Renal cortical epithelial cell (primary cell): Measurements from ENCODE around the gene SORCS2. TPM values are rescaled to one million over a fixed set of nuclear protein-coding genes. Genes with fewer than 3 reads are reported as not detected.

ENCODE experiments used
- DNase-seq: peaks from one replicate; pipeline ENCODE4 v3.0.0-alpha.2; 2011; ENCODE audit warnings: low read depth
- total RNA-seq: library from RNA; depleted of rRNA; stranded (reverse); fragments of >200 nt; gene quantifications from 2 replicates; pipeline ENCODE4 v1.2.3, GENCODE V29; 2014

The SORCS2 gene
- total RNA-seq, 1 donor from 2014 or later, result 11.0 TPM

- no peak for DNase-seq
Measured at GRCh38 chr4:7507381-7507780, 315.0 kb downstream of the SORCS2 start.

GRCh38 chr4:7510066-7510465 is 317.7 kb downstream of the SORCS2 start:
- no peak for DNase-seq

GRCh38 chr4:7510538-7510937 is 318.2 kb downstream of the SORCS2 start:
- DNase-seq, result no peak

- no peak for DNase-seq
Measured at GRCh38 chr4:7511525-7511924, 319.2 kb downstream of the SORCS2 start.

- no peak for DNase-seq
Measured at GRCh38 chr4:7512428-7512827, 320.1 kb downstream of the SORCS2 start.

- DNase-seq, result no peak
Measured at GRCh38 chr4:7512946-7513345, 320.6 kb downstream of the SORCS2 start.

GRCh38 chr4:7513671-7514070 is 321.3 kb downstream of the SORCS2 start:
- DNase-seq, result no peak

GRCh38 chr4:7514281-7514680 is 321.9 kb downstream of the SORCS2 start:
- DNase-seq, result no peak

- DNase-seq, result no peak
Measured at GRCh38 chr4:7514789-7515188, 322.5 kb downstream of the SORCS2 start.

- no peak for DNase-seq
Measured at GRCh38 chr4:7515390-7515902, 323.1 kb downstream of the SORCS2 start.

GRCh38 chr4:7516096-7516772 is 323.9 kb downstream of the SORCS2 start:
- no peak for DNase-seq

- DNase-seq, result no peak
Measured at GRCh38 chr4:7516773-7517144, 324.4 kb downstream of the SORCS2 start.

- DNase-seq, result no peak
Measured at GRCh38 chr4:7518871-7519637, 326.7 kb downstream of the SORCS2 start.

- no peak for DNase-seq
Measured at GRCh38 chr4:7519638-7520376, 327.5 kb downstream of the SORCS2 start.

GRCh38 chr4:7521666-7522065 is 329.3 kb downstream of the SORCS2 start:
- no peak for DNase-seq

GRCh38 chr4:7522452-7523220 is 330.3 kb downstream of the SORCS2 start:
- DNase-seq, result no peak

- DNase-seq, result no peak
Measured at GRCh38 chr4:7523526-7523925, 331.2 kb downstream of the SORCS2 start.

GRCh38 chr4:7524064-7524682 is 331.8 kb downstream of the SORCS2 start:
- no peak for DNase-seq

- no peak for DNase-seq
Measured at GRCh38 chr4:7524843-7525242, 332.5 kb downstream of the SORCS2 start.

GRCh38 chr4:7526491-7526890 is 334.2 kb downstream of the SORCS2 start:
- DNase-seq, result no peak

- no peak for DNase-seq
Measured at GRCh38 chr4:7526929-7527535, 334.7 kb downstream of the SORCS2 start.
